ENCODE measurements around the gene PAX5.

The PAX5 gene

DNA sequence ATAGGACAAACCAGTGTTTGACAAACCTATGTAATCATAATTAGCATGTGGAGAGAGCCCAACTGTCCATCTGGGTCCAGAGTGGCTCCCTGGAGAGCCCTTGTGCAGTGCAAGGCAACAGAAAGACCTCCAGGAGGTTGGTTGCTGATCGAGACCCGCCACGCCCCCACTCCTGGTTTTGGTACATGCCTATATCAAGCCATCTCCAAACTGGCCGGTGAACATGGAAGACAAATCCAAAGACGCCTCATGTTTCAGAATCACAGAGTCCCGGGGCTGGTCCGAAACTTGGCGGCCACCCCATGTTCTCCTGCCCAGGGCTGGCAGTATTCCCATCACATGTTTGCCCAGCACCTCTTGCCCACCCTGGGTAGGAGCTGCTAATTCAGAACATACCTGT is 140.2 kb downstream of the PAX5 start:
- Histone ChIP-seq H3K27ac (ENCODE audit: low read depth, low read length) (no peak overlapping the region), H3K9ac (ENCODE audit: low read length) (no peak overlapping the region), H3K27me3 (ENCODE audit: control insufficient read depth, insufficient read depth, low read length) (no peaks in the 10 kb centered on the region), H3K4me1 (ENCODE audit: control insufficient read depth, insufficient read depth, low read length) (no peaks in the 10 kb centered on the region), H3K36me3 (ENCODE audit: control insufficient read depth, insufficient read depth, low read length) (no peaks in the 10 kb centered on the region), H3K4me3 (ENCODE audit: low read length) (no peak overlapping the region)

DNA sequence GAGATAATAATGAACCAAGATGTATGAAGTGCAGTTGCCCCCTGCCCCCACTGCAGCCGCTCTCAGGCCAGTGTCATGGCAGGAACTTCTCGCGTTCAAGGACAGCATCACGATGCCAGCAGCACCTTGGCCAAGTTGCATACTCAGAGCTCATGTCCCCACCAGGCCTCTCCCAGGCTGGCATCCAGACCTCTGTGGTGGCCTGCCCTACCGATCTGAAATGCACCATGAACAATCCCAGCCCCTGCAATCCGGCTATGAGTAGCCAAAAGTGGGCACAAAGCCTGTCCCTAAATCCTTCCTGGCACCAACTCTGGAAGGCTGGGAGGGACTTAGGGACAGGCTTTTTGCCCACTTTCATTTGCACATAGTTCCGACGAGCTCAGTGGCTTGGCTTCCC is 140.9 kb downstream of the PAX5 start:
- Histone ChIP-seq H3K9ac (ENCODE audit: low read length) (no peak overlapping the region), H3K4me1 (ENCODE audit: control insufficient read depth, insufficient read depth, low read length) (no peaks in the 10 kb centered on the region), H3K27ac (ENCODE audit: low read depth, low read length) (no peak overlapping the region), H3K27me3 (ENCODE audit: control insufficient read depth, insufficient read depth, low read length) (no peaks in the 10 kb centered on the region), H3K4me3 (ENCODE audit: low read length) (no peak overlapping the region), H3K36me3 (ENCODE audit: control insufficient read depth, insufficient read depth, low read length) (no peaks in the 10 kb centered on the region)

DNA sequence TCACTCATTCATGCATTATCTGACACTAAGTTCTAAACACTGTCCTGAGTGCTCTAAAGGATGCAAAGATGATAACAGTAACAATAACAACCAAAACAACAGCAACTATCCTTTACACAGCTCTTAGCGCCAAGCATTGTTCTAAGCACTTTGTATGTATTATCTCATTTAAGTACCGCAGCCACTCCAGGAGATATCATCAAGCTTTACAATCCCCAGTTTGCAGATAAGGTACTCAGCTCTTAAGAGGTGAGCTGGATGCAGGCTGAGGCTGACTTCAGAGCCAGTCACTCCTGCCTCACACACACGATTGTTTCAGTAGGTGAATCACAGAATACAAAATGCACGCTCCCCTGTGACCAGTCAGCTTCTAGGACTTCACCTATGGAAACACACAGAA is 141.8 kb downstream of the PAX5 start:
- no peaks in the 10 kb centered on the region for H3K4me1 ChIP-seq (ENCODE audit: control insufficient read depth, insufficient read depth, low read length)
- H3K4me3 ChIP-seq (ENCODE audit: low read length), result no peak overlapping the region
- no peaks in the 10 kb centered on the region for H3K27me3 ChIP-seq (ENCODE audit: control insufficient read depth, insufficient read depth, low read length)
- no peak overlapping the region for H3K27ac ChIP-seq (ENCODE audit: low read depth, low read length)
- H3K9ac ChIP-seq (ENCODE audit: low read length), result no peak overlapping the region
- H3K36me3 ChIP-seq (ENCODE audit: control insufficient read depth, insufficient read depth, low read length), result no peaks in the 10 kb centered on the region

DNA sequence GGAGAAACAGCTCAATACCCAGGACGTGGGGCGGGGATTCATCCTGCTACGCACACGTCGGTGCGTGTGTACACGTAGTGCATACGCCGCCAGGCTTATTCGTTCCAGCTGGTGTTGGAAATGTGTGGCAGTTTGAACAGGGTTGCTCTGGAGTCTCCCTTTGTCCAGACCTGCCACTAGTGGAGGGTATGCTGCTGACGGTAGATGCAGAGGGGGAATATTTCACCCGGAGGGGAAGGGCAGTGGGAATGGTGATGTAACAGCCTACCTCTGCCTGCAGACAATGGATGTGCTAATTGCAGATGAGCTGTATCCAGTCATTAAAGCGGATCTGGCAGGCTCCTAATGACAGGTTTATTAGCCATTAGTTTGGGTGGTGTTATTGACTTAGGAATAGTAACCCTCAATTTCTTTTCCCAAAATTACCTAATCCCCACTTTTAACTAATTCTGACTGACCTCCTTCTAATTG is 142.7 kb downstream of the PAX5 start:
- no peak overlapping the region for H3K27ac ChIP-seq (ENCODE audit: low read depth, low read length)

DNA sequence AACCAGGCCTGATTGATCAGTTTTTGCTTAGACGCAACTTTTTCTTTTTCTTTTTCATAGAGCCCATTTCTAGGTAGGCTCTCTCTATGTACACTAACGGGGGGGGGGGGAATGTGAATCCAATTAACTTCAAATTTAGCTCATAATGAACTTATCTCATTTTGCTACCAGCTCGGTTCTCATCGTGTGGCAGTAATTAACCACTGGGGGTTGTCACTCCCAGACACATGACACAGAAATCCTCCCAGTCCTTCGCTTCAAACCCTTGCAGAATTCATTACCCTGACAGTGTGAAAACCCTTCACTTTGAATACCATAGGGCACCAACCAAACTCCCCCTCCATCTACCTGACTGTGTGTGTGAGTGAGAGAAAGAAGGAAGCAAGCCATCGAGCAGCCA is 144.2 kb downstream of the PAX5 start:
- Histone ChIP-seq H3K4me1 (ENCODE audit: control insufficient read depth, insufficient read depth, low read length) (no peaks in the 10 kb centered on the region), H3K27me3 (ENCODE audit: control insufficient read depth, insufficient read depth, low read length) (no peaks in the 10 kb centered on the region), H3K4me3 (ENCODE audit: low read length) (no peak overlapping the region), H3K36me3 (ENCODE audit: control insufficient read depth, insufficient read depth, low read length) (no peaks in the 10 kb centered on the region), H3K9ac (ENCODE audit: low read length) (no peak overlapping the region), H3K27ac (ENCODE audit: low read depth, low read length) (no peak overlapping the region)

More for the DNA sequence above, 142.7 kb downstream of the PAX5 start:
- Histone ChIP-seq H3K4me1 (ENCODE audit: control insufficient read depth, insufficient read depth, low read length) (no peaks in the 10 kb centered on the region), H3K9ac (ENCODE audit: low read length) (no peak overlapping the region), H3K36me3 (ENCODE audit: control insufficient read depth, insufficient read depth, low read length) (no peaks in the 10 kb centered on the region), H3K4me3 (ENCODE audit: low read length) (no peak overlapping the region), H3K27me3 (ENCODE audit: control insufficient read depth, insufficient read depth, low read length) (no peaks in the 10 kb centered on the region)

DNA sequence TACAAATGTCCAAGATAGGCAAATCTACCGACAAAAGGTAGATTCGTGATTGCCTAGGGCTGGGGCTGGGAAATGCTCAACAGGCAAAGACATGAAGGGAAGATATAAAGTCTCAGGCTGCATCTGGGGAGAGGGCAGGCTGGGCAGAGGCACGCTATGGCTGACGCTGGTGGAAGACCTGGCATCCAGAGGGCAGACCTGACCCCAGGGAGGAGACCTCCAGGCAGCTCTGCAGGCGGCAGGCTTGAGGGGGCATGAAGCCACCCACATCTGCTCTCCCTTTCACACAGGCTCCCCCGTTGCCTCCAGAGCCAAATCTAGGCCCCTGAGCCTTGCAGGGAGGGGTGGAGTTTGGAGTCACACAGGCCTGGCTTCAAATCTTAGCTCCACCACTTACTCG is 145.5 kb downstream of the PAX5 start:
- Histone ChIP-seq H3K4me3 (ENCODE audit: low read length) (no peak overlapping the region), H3K27me3 (ENCODE audit: control insufficient read depth, insufficient read depth, low read length) (no peaks in the 10 kb centered on the region), H3K9ac (ENCODE audit: low read length) (no peak overlapping the region), H3K27ac (ENCODE audit: low read depth, low read length) (no peak overlapping the region), H3K36me3 (ENCODE audit: control insufficient read depth, insufficient read depth, low read length) (no peaks in the 10 kb centered on the region), H3K4me1 (ENCODE audit: control insufficient read depth, insufficient read depth, low read length) (no peaks in the 10 kb centered on the region)

DNA sequence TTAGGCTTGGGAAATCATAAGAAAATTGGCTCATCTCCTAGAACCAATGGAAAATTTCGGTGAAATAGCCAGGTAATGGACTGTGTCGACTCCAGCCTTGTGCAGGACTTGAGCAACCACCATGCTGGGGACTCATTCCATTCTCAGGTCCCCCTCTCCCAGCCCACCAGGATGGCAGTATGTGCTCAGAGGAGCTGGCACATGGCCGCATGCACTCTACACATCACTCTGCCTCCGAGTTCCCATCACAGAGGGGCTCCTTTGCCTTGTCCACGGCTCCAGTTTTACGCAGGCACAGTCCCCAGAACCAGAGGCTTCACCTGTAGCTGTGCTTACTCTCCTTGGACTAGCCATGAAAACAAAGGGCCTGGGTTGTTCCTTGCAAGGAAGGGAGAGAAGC is 149.3 kb downstream of the PAX5 start:
- Histone ChIP-seq H3K27ac (ENCODE audit: low read depth, low read length) (no peak overlapping the region), H3K4me1 (ENCODE audit: control insufficient read depth, insufficient read depth, low read length) (no peaks in the 10 kb centered on the region), H3K4me3 (ENCODE audit: low read length) (no peak overlapping the region), H3K36me3 (ENCODE audit: control insufficient read depth, insufficient read depth, low read length) (no peaks in the 10 kb centered on the region), H3K27me3 (ENCODE audit: control insufficient read depth, insufficient read depth, low read length) (no peaks in the 10 kb centered on the region), H3K9ac (ENCODE audit: low read length) (no peak overlapping the region)

DNA sequence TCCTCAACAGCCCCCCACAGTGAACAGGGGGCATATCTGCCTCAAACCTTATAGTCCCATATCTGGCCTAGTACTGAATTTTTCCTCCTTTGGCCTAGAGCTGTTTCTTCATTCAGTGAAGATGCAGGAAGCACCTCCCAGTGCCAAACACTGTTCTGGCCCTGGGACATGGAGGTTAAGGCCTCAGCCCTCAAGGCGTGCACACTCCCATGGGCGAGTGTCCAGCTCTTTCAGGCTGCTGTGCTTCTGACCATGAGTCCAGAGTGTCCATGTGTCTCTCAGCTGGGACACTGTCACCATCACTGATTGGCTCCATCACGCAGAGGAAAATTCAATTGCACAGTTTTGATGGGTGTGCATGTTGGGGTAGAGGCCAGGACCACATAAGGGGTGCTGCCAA is 151.5 kb downstream of the PAX5 start:
- H3K4me3 ChIP-seq (ENCODE audit: low read length), result no peak overlapping the region
- no peak overlapping the region for H3K9ac ChIP-seq (ENCODE audit: low read length)
- no peaks in the 10 kb centered on the region for H3K27me3 ChIP-seq (ENCODE audit: control insufficient read depth, insufficient read depth, low read length)
- no peaks in the 10 kb centered on the region for H3K36me3 ChIP-seq (ENCODE audit: control insufficient read depth, insufficient read depth, low read length)
- H3K4me1 ChIP-seq (ENCODE audit: control insufficient read depth, insufficient read depth, low read length), result no peaks in the 10 kb centered on the region
- no peak overlapping the region for H3K27ac ChIP-seq (ENCODE audit: low read depth, low read length)

DNA sequence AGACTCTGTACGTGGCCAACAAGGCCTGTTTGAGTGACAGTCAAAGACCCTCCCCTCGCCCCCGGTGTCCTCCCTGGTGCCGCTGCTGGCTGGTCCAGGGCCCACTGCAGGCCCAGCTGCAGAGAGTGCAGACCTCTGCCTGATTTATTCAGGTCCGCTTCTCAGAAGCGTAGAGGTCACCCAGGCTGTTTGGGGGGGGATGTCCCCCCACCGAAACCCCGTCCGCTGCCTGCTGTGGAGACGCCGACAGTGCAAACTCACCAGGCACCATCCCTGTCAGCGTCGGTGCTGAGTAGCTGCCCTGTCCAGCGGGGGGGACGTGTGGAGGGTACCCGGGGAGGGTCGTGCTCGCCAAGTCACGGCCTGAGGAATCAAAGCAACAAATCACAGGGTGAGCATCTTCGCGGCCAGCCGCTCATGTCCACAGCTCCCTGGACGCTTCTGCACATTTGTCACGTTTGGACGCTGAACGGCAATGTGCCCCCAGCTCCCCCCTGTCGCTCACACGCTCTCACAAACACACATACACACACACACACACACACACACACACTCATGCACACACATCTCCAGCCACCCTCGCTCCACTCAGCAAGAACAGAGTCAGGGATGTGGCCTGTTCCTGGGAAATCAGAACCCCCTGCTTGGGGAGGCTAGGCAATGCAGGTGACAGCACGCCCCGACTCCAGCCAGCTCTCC is 152.2 kb downstream of the PAX5 start:
- H3K27ac ChIP-seq (ENCODE audit: low read depth, low read length), result no peak overlapping the region
- no peak overlapping the region for H3K9ac ChIP-seq (ENCODE audit: low read length)
- H3K4me1 ChIP-seq (ENCODE audit: control insufficient read depth, insufficient read depth, low read length), result no peaks in the 10 kb centered on the region
- H3K27me3 ChIP-seq (ENCODE audit: control insufficient read depth, insufficient read depth, low read length), result no peaks in the 10 kb centered on the region
- H3K4me3 ChIP-seq (ENCODE audit: low read length), result no peak overlapping the region
- no peaks in the 10 kb centered on the region for H3K36me3 ChIP-seq (ENCODE audit: control insufficient read depth, insufficient read depth, low read length)

DNA sequence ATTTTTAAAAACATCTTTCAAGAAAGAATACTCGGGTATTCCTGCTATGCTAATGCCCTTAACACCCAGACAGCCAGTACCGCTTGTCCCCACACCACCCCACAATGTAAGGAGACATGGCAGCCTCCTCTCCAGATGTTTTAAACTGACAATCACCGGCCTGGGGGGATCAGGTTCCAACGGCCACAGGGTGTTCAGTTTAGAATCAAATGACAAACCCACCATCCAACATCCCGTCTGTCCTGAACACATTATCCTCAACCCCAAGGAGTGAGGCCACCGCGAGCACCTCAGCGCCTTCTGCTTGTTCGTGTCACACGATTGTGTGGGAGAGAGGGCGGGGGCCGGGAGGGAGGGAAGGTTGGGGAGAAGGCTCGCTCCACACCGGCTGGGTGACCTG is 152.8 kb downstream of the PAX5 start:
- H3K4me1 ChIP-seq (ENCODE audit: control insufficient read depth, insufficient read depth, low read length), result no peaks in the 10 kb centered on the region
- H3K4me3 ChIP-seq (ENCODE audit: low read length), result no peak overlapping the region
- H3K36me3 ChIP-seq (ENCODE audit: control insufficient read depth, insufficient read depth, low read length), result no peaks in the 10 kb centered on the region
- H3K27ac ChIP-seq (ENCODE audit: low read depth, low read length), result no peak overlapping the region
- no peaks in the 10 kb centered on the region for H3K27me3 ChIP-seq (ENCODE audit: control insufficient read depth, insufficient read depth, low read length)
- no peak overlapping the region for H3K9ac ChIP-seq (ENCODE audit: low read length)

DNA sequence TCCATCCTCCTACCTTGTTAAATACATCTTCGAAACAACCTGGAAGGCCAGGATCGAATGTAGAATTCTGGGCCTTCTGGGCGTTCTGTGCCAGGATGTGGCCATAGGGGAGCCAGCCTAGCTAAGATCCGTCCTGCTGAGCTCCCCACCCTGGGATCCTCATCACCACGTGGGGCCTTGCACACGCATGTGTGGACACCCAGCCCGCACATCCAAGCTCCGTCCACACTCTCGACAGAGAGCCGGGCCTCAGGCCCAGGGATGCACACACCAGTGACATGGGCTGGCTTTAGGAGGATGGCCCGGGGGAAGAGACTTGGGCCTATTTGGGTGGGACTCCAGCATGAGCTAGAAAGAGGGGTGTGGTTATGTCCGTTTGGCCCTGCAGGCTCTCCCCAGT is 154.0 kb downstream of the PAX5 start:
- Histone ChIP-seq H3K27ac (ENCODE audit: low read depth, low read length) (no peak overlapping the region), H3K4me1 (ENCODE audit: control insufficient read depth, insufficient read depth, low read length) (no peaks in the 10 kb centered on the region), H3K4me3 (ENCODE audit: low read length) (no peak overlapping the region), H3K27me3 (ENCODE audit: control insufficient read depth, insufficient read depth, low read length) (peaks cover 3% of the 10 kb centered on the region), H3K9ac (ENCODE audit: low read length) (no peak overlapping the region), H3K36me3 (ENCODE audit: control insufficient read depth, insufficient read depth, low read length) (no peaks in the 10 kb centered on the region)

DNA sequence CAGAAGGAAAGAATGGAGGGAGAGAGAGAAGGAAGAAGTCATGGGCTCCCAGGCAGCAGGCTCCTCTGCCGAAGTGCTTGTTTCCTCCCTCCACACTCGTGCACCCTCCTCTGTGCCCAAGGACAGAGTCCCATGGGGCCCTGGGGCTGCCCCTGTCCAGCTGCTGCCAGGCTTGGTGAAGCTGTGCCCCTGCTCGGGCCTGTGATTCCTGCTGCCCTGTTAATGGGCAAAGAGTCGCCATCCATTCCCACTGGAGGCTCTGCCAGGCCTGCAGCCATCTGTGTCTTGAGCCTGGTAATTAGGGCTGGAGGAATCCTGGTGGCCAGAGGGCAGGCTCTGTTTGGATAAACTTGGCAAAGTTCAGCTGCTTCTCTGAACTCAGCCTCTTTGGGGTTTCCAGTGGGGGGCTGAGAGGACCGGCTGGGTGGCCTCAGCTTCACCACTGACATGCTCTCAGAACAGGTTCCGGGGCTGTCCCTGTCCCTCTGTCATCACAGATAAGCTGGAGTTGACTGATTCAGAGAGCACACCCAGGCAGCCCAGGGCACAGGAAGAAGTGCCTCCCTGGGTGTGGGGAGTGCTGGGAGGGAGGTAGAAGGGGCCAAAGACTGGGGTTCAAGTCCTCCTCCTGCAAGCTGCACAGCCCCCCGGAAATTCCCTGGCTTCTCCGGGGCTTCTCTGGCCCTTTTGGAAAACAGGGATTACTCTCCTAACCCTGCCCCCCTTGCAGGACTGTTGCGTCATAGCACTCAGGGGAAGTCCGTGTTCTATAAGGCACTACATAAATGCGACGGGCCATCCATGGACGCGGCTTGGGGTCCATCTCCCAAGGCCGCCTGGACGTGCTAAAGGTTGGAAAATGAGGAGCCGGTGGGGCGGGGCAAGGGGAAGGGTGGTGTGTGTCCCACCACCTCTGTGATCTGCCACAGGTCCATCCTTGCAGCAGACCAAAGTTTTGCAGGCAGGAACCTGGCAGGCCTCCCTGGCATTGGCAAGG is 154.8 kb downstream of the PAX5 start:
- Histone ChIP-seq H3K27me3 (ENCODE audit: control insufficient read depth, insufficient read depth, low read length) (peaks cover 3% of the 10 kb centered on the region), H3K9ac (ENCODE audit: low read length) (no peak overlapping the region), H3K4me3 (ENCODE audit: low read length) (no peak overlapping the region), H3K36me3 (ENCODE audit: control insufficient read depth, insufficient read depth, low read length) (no peaks in the 10 kb centered on the region), H3K27ac (ENCODE audit: low read depth, low read length) (no peak overlapping the region), H3K4me1 (ENCODE audit: control insufficient read depth, insufficient read depth, low read length) (no peaks in the 10 kb centered on the region)

Data from rectal smooth muscle tissue (tissue), 1 donor.